Measurements from ENCODE around the gene TLK1.

Gene TLK1

DNA sequence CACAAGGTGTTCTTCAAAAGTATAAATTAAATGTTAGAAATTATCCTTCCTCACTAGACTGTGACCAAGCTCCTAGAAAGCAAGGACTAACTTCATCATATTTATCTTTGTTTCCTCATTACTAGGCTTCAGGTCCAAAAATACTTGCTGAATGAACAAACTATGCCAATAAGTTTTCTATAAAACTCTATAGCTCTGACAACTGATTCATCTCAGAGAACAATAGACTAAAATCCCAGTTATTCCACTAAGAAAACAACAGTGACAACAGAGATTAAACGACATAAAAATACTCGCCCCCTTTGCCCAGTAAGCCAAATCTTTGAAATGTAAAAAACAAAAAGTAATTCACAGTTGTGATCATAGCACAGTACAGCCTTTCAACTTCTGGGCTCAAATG is 13.6 kb downstream of the TLK1 start:
- Histone ChIP-seq H3K79me1 (ENCODE audit: low read length) (no peaks in the 10 kb centered on the region), H3K36me3 (ENCODE audit: control insufficient read depth in 1 of 2, insufficient read depth in 2 of 2, low read length in 2 of 2) (peaks cover 2 to 3% of the 10 kb centered on the region in 2 experiments), H4K12ac (ENCODE audit: low read depth, low read length) (no peak overlapping the region), H3K4me2 (ENCODE audit: low read length) (no peak overlapping the region), H4K8ac (ENCODE audit: low read depth, low read length) (no peak overlapping the region), H3K14ac (ENCODE audit: low read length) (no peak overlapping the region), H2AK5ac (ENCODE audit: low read length) (no peak overlapping the region), H4K91ac (ENCODE audit: low read depth, low read length) (peak overlapping the region; percentile 18), H3K79me2 (ENCODE audit: control insufficient read depth, insufficient read depth, low read length, poor library complexity) (peaks cover 13% of the 10 kb centered on the region), H3K4ac (ENCODE audit: low read depth, low read length) (no peak overlapping the region), H3K9me3 (ENCODE audit: insufficient read depth, low read depth, low read length) (no peaks in the 10 kb centered on the region), H3K27ac (ENCODE audit: low read depth, low read length) (no peak overlapping the region), H2BK120ac (ENCODE audit: insufficient read depth, low read length, poor library complexity) (no peak overlapping the region), H3K4me1 (ENCODE audit: control insufficient read depth in 1 of 2, insufficient read depth in 2 of 2, low read length in 2 of 2) (peaks cover 2% of the 10 kb centered on the region in 2 experiments), H2AFZ (ENCODE audit: insufficient read depth, low read length, poor library complexity) (no peak overlapping the region), H3K4me3 (ENCODE audit: low read depth, low read length) (no peak overlapping the region), H3K27me3 (ENCODE audit: insufficient read depth, low read length) (no peaks in the 10 kb centered on the region), H2BK5ac (ENCODE audit: low read depth, low read length, poor library complexity) (no peak overlapping the region), H3K9ac (ENCODE audit: low read length) (no peak overlapping the region), H3K23ac (ENCODE audit: low read length) (no peak overlapping the region), H3K18ac (ENCODE audit: low read length) (no peak overlapping the region), H2BK12ac (ENCODE audit: low read length) (no peak overlapping the region)
- no peak for DNase-seq
- no CpG with 5 or more reads among the region's 2 CpGs for WGBS (ENCODE audit: extremely low coverage, insufficient coverage, insufficient read length)

DNA sequence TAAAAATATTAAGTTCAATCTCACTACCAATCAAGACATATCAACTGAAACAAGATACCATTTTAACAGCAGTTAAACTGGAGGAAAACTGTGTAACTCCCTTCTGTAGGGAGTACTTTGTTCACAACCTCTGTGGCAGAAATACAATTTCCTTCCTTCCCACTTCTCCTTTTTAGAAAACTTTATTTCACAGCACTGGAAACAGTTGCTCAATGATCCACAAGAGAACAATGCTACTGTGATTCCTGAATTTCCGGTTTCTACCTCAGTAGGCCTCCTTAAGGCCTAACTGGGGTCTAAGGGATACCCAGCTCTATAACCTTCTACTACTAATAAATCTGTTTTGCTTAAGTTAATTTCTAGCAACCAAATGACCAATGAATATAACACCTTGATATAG is 14.1 kb downstream of the TLK1 start:
- no peak overlapping the region for H3K18ac ChIP-seq (ENCODE audit: low read length)
- no peak overlapping the region for H3K23ac ChIP-seq (ENCODE audit: low read length)
- H3K27me3 ChIP-seq (ENCODE audit: insufficient read depth, low read length), result no peaks in the 10 kb centered on the region
- no peak overlapping the region for H3K4me3 ChIP-seq (ENCODE audit: low read depth, low read length)
- H3K9ac ChIP-seq (ENCODE audit: low read length), result no peak overlapping the region
- no peak overlapping the region for H2AFZ ChIP-seq (ENCODE audit: insufficient read depth, low read length, poor library complexity)
- no peak overlapping the region for H4K12ac ChIP-seq (ENCODE audit: low read depth, low read length)
- H2BK5ac ChIP-seq (ENCODE audit: low read depth, low read length, poor library complexity), result no peak overlapping the region
- H2BK120ac ChIP-seq (ENCODE audit: insufficient read depth, low read length, poor library complexity), result no peak overlapping the region
- DNase-seq, result peak in 1 of 2 donors; percentile 74
- no peak overlapping the region for H2BK12ac ChIP-seq (ENCODE audit: low read length)
- H4K8ac ChIP-seq (ENCODE audit: low read depth, low read length), result no peak overlapping the region
- no peak overlapping the region for H3K4ac ChIP-seq (ENCODE audit: low read depth, low read length)
- no CpG with 5 or more reads among the region's 1 CpG for WGBS (ENCODE audit: extremely low coverage, insufficient coverage, insufficient read length)
- peaks cover 2 to 3% of the 10 kb centered on the region in 2 experiments for H3K36me3 ChIP-seq (ENCODE audit: control insufficient read depth in 1 of 2, insufficient read depth in 2 of 2, low read length in 2 of 2)
- H3K79me1 ChIP-seq (ENCODE audit: low read length), result no peaks in the 10 kb centered on the region
- no peak overlapping the region for H3K27ac ChIP-seq (ENCODE audit: low read depth, low read length)
- no peak overlapping the region for H4K91ac ChIP-seq (ENCODE audit: low read depth, low read length)
- no peak overlapping the region for H3K14ac ChIP-seq (ENCODE audit: low read length)
- H3K4me1 ChIP-seq (ENCODE audit: control insufficient read depth in 1 of 2, insufficient read depth in 2 of 2, low read length in 2 of 2), result peaks cover 2% of the 10 kb centered on the region in 2 experiments
- peaks cover 13% of the 10 kb centered on the region for H3K79me2 ChIP-seq (ENCODE audit: control insufficient read depth, insufficient read depth, low read length, poor library complexity)
- no peak overlapping the region for H3K4me2 ChIP-seq (ENCODE audit: low read length)
- no peaks in the 10 kb centered on the region for H3K9me3 ChIP-seq (ENCODE audit: insufficient read depth, low read depth, low read length)
- H2AK5ac ChIP-seq (ENCODE audit: low read length), result no peak overlapping the region

DNA sequence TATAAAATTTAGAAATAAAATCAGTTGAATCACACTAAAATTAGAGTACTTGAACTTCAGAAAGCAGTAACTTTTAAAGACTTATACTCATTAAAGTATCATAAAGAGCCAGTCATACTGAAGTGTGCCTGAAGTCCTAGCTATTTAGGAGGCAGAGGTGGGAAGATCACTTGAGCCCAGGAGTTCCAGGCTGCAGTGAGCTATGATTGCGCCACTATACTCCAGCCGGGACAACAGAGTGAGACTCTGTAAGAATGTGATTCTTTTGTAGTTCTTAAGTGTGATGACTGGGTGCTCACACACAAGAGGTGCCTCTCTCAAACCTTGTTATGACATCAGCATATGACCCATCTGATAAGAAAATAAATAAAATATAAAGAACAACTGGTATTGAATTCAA is 14.6 kb downstream of the TLK1 start:
- Histone ChIP-seq H3K27ac (ENCODE audit: low read depth, low read length) (no peak overlapping the region), H3K9me3 (ENCODE audit: insufficient read depth, low read depth, low read length) (no peaks in the 10 kb centered on the region), H2BK5ac (ENCODE audit: low read depth, low read length, poor library complexity) (no peak overlapping the region), H2AFZ (ENCODE audit: insufficient read depth, low read length, poor library complexity) (no peak overlapping the region), H3K36me3 (ENCODE audit: control insufficient read depth in 1 of 2, insufficient read depth in 2 of 2, low read length in 2 of 2) (peaks cover 2 to 3% of the 10 kb centered on the region in 2 experiments), H2BK120ac (ENCODE audit: insufficient read depth, low read length, poor library complexity) (peak overlapping the region; percentile 51), H3K4ac (ENCODE audit: low read depth, low read length) (peak overlapping the region; percentile 94), H4K12ac (ENCODE audit: low read depth, low read length) (no peak overlapping the region), H4K91ac (ENCODE audit: low read depth, low read length) (no peak overlapping the region), H3K14ac (ENCODE audit: low read length) (no peak overlapping the region), H4K8ac (ENCODE audit: low read depth, low read length) (peak overlapping the region; percentile 38), H2BK12ac (ENCODE audit: low read length) (no peak overlapping the region), H3K18ac (ENCODE audit: low read length) (no peak overlapping the region), H3K4me3 (ENCODE audit: low read depth, low read length) (no peak overlapping the region), H3K79me1 (ENCODE audit: low read length) (no peaks in the 10 kb centered on the region), H3K9ac (ENCODE audit: low read length) (no peak overlapping the region), H3K23ac (ENCODE audit: low read length) (no peak overlapping the region), H3K4me2 (ENCODE audit: low read length) (no peak overlapping the region), H3K27me3 (ENCODE audit: insufficient read depth, low read length) (no peaks in the 10 kb centered on the region), H3K4me1 (ENCODE audit: control insufficient read depth in 1 of 2, insufficient read depth in 2 of 2, low read length in 2 of 2) (peaks cover 2% of the 10 kb centered on the region in 2 experiments), H3K79me2 (ENCODE audit: control insufficient read depth, insufficient read depth, low read length, poor library complexity) (peaks cover 12% of the 10 kb centered on the region), H2AK5ac (ENCODE audit: low read length) (no peak overlapping the region)
- WGBS (ENCODE audit: extremely low coverage, insufficient coverage, insufficient read length), result no CpG with 5 or more reads among the region's 2 CpGs
- DNase-seq, result peak; percentile 39 to 54

DNA sequence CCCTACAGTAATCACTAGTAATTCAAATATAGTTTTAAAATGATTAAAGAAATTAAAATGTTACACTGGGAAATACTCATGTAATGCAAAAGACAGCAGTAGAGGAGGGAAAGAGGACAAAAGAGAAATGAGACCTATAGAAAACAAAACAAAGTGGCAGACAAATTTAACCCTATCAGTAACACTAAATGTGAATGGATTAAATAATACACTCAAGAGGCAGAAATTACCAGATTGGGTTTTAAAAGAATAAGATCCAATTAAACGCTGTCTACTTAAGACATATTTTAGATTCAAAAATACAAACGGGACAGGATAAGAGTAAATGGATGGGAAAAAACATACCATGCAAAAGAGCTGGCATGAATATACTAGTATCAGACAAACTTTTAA is 17.0 kb downstream of the TLK1 start:
- no CpG with 5 or more reads among the region's 2 CpGs for WGBS (ENCODE audit: extremely low coverage, insufficient coverage, insufficient read length)
- Histone ChIP-seq H3K23ac (ENCODE audit: low read length) (no peak overlapping the region), H2BK12ac (ENCODE audit: low read length) (no peak overlapping the region), H2AFZ (ENCODE audit: insufficient read depth, low read length, poor library complexity) (no peak overlapping the region), H3K4ac (ENCODE audit: low read depth, low read length) (no peak overlapping the region), H2BK120ac (ENCODE audit: insufficient read depth, low read length, poor library complexity) (no peak overlapping the region), H3K79me1 (ENCODE audit: low read length) (peaks cover 2% of the 10 kb centered on the region), H2AK5ac (ENCODE audit: low read length) (no peak overlapping the region), H3K36me3 (ENCODE audit: control insufficient read depth in 1 of 2, insufficient read depth in 2 of 2, low read length in 2 of 2) (peaks cover 0 to 2% of the 10 kb centered on the region in 2 experiments), H3K79me2 (ENCODE audit: control insufficient read depth, insufficient read depth, low read length, poor library complexity) (peaks cover 11% of the 10 kb centered on the region), H3K9me3 (ENCODE audit: insufficient read depth, low read depth, low read length) (no peaks in the 10 kb centered on the region), H3K18ac (ENCODE audit: low read length) (no peak overlapping the region), H3K4me3 (ENCODE audit: low read depth, low read length) (no peak overlapping the region), H3K4me1 (ENCODE audit: control insufficient read depth in 1 of 2, insufficient read depth in 2 of 2, low read length in 2 of 2) (peaks cover 4 to 7% of the 10 kb centered on the region in 2 experiments), H3K9ac (ENCODE audit: low read length) (no peak overlapping the region), H3K27ac (ENCODE audit: low read depth, low read length) (no peak overlapping the region), H4K91ac (ENCODE audit: low read depth, low read length) (no peak overlapping the region), H4K12ac (ENCODE audit: low read depth, low read length) (no peak overlapping the region), H3K27me3 (ENCODE audit: insufficient read depth, low read length) (no peaks in the 10 kb centered on the region), H4K8ac (ENCODE audit: low read depth, low read length) (no peak overlapping the region), H3K14ac (ENCODE audit: low read length) (no peak overlapping the region), H2BK5ac (ENCODE audit: low read depth, low read length, poor library complexity) (no peak overlapping the region), H3K4me2 (ENCODE audit: low read length) (no peak overlapping the region)
- DNase-seq, result no peak

Data from trophoblast cell (in vitro differentiated cells and primary cell).